CD4-positive, alpha-beta T cell treated with Interleukin-6 for 4 hours (primary cell): ENCODE measurements around the gene SOX6.

Experiments
- DNase-seq: peaks from one replicate; pipeline ENCODE4 v3.0.0-alpha.2; 2020; ENCODE audit warnings: mixed read lengths

The SOX6 gene

GRCh38 chr11:16136792-16137390 is 219.5 kb downstream of the SOX6 start:
- DNase-seq = no peak

- DNase-seq = no peak
Measured at GRCh38 chr11:16133867-16134266, 222.5 kb downstream of the SOX6 start.

- no peak for DNase-seq
Measured at GRCh38 chr11:16127732-16128131, 228.6 kb downstream of the SOX6 start.

- DNase-seq = no peak
Measured at GRCh38 chr11:16126362-16126761, 230.0 kb downstream of the SOX6 start.

GRCh38 chr11:16125796-16126195 is 230.6 kb downstream of the SOX6 start:
- DNase-seq = no peak

- no peak for DNase-seq
Measured at GRCh38 chr11:16124390-16124789, 232.0 kb downstream of the SOX6 start.

GRCh38 chr11:16121853-16122252 is 234.5 kb downstream of the SOX6 start:
- DNase-seq = no peak

GRCh38 chr11:16120008-16120407 is 236.3 kb downstream of the SOX6 start:
- no peak for DNase-seq

GRCh38 chr11:16117989-16118756 is 238.2 kb downstream of the SOX6 start:
- no peak for DNase-seq

GRCh38 chr11:16114978-16115871 is 241.1 kb downstream of the SOX6 start:
- no peak for DNase-seq

- no peak for DNase-seq
Measured at GRCh38 chr11:16114431-16114830, 241.9 kb downstream of the SOX6 start.

GRCh38 chr11:16111690-16112089 is 244.7 kb downstream of the SOX6 start:
- no peak for DNase-seq

GRCh38 chr11:16110886-16111285 is 245.5 kb downstream of the SOX6 start:
- DNase-seq = no peak

- DNase-seq = no peak
Measured at GRCh38 chr11:16099343-16099900, 256.9 kb downstream of the SOX6 start.

GRCh38 chr11:16098526-16099205 is 257.7 kb downstream of the SOX6 start:
- DNase-seq = no peak

- DNase-seq = no peak
Measured at GRCh38 chr11:16097543-16097942, 258.8 kb downstream of the SOX6 start.

- DNase-seq = no peak
Measured at GRCh38 chr11:16096336-16096735, 260.0 kb downstream of the SOX6 start.

GRCh38 chr11:16095756-16096155 is 260.6 kb downstream of the SOX6 start:
- DNase-seq = no peak

GRCh38 chr11:16093889-16094653 is 262.3 kb downstream of the SOX6 start:
- no peak for DNase-seq

GRCh38 chr11:16091862-16092261 is 264.5 kb downstream of the SOX6 start:
- no peak for DNase-seq

GRCh38 chr11:16089481-16089880 is 266.9 kb downstream of the SOX6 start:
- DNase-seq = no peak

GRCh38 chr11:16088774-16089173 is 267.6 kb downstream of the SOX6 start:
- DNase-seq = no peak
